ENCODE data around the gene SFI1. TPM values are rescaled to one million over a fixed set of nuclear protein-coding genes. Genes with fewer than 3 reads are reported as not detected.
A peak's percentile ranks its signal among the peaks of the same experiment; 100 is the strongest.

SFI1 gene
- total and polyA plus RNA-seq, 4 donors = 16.7 to 59.6 (median 30.3) TPM

GRCh38 chr22:31618471-31619176, 122.3 kb downstream of the SFI1 start:
- H3K4me1 ChIP-seq (ENCODE audit: control insufficient read depth, insufficient read depth, low read length) = peaks cover 26% of the 10 kb centered on the region
- no peak overlapping the region for H3K27ac ChIP-seq (ENCODE audit: low read depth, low read length)
- no peak for DNase-seq (ENCODE audit: low read depth in 4 of 6, low spot score in 6 of 6)
- 88% methylated on average over 2 of the region's 5 CpGs for WGBS (ENCODE audit: insufficient coverage)
- H3K9me3 ChIP-seq (ENCODE audit: control insufficient read depth, insufficient read depth, low read length) = no peaks in the 10 kb centered on the region
- no peak overlapping the region for H3K4me3 ChIP-seq (ENCODE audit: low read depth, low read length)
- H3K36me3 ChIP-seq (ENCODE audit: control insufficient read depth, insufficient read depth, low read length) = peaks cover 90% of the 10 kb centered on the region
- no peaks in the 10 kb centered on the region for H3K27me3 ChIP-seq (ENCODE audit: control insufficient read depth, insufficient read depth, low read length)

GRCh38 chr22:31619611-31620300, 123.4 kb downstream of the SFI1 start:
- Histone ChIP-seq H3K36me3 (ENCODE audit: control insufficient read depth, insufficient read depth, low read length) (peaks cover 87% of the 10 kb centered on the region), H3K27ac (ENCODE audit: low read depth, low read length) (no peak overlapping the region), H3K27me3 (ENCODE audit: control insufficient read depth, insufficient read depth, low read length) (no peaks in the 10 kb centered on the region), H3K4me1 (ENCODE audit: control insufficient read depth, insufficient read depth, low read length) (peaks cover 35% of the 10 kb centered on the region), H3K4me3 (ENCODE audit: low read depth, low read length) (no peak overlapping the region), H3K9me3 (ENCODE audit: control insufficient read depth, insufficient read depth, low read length) (no peaks in the 10 kb centered on the region)
- no peak for DNase-seq (ENCODE audit: low read depth in 4 of 6, low spot score in 6 of 6)
- WGBS (ENCODE audit: insufficient coverage) = 96% methylated on average over 14 of the region's 14 CpGs

GRCh38 chr22:31620756-31621480, 124.6 kb downstream of the SFI1 start:
- peaks cover 41% of the 10 kb centered on the region for H3K4me1 ChIP-seq (ENCODE audit: control insufficient read depth, insufficient read depth, low read length)

GRCh38 chr22:31621507-31622124, 125.3 kb downstream of the SFI1 start:
- Histone ChIP-seq H3K9me3 (ENCODE audit: control insufficient read depth, insufficient read depth, low read length) (no peaks in the 10 kb centered on the region), H3K27ac (ENCODE audit: low read depth, low read length) (no peak overlapping the region), H3K4me3 (ENCODE audit: low read depth, low read length) (no peak overlapping the region), H3K36me3 (ENCODE audit: control insufficient read depth, insufficient read depth, low read length) (peaks cover 87% of the 10 kb centered on the region), H3K4me1 (ENCODE audit: control insufficient read depth, insufficient read depth, low read length) (peaks cover 43% of the 10 kb centered on the region), H3K27me3 (ENCODE audit: control insufficient read depth, insufficient read depth, low read length) (no peaks in the 10 kb centered on the region)
- no peak for DNase-seq (ENCODE audit: low read depth in 4 of 6, low spot score in 6 of 6)
- 89% methylated on average over 18 of the region's 19 CpGs for WGBS (ENCODE audit: insufficient coverage)

More at GRCh38 chr22:31620756-31621480, 124.6 kb downstream of the SFI1 start:
- WGBS (ENCODE audit: insufficient coverage) = 90% methylated on average over 18 of the region's 20 CpGs
- Histone ChIP-seq H3K9me3 (ENCODE audit: control insufficient read depth, insufficient read depth, low read length) (no peaks in the 10 kb centered on the region), H3K27me3 (ENCODE audit: control insufficient read depth, insufficient read depth, low read length) (no peaks in the 10 kb centered on the region), H3K4me3 (ENCODE audit: low read depth, low read length) (no peak overlapping the region), H3K36me3 (ENCODE audit: control insufficient read depth, insufficient read depth, low read length) (peaks cover 89% of the 10 kb centered on the region), H3K27ac (ENCODE audit: low read depth, low read length) (no peak overlapping the region)
- DNase-seq (ENCODE audit: low read depth in 4 of 6, low spot score in 6 of 6) = no peak

- peaks cover 82% of the 10 kb centered on the region for H3K36me3 ChIP-seq (ENCODE audit: control insufficient read depth, insufficient read depth, low read length)
- no peaks in the 10 kb centered on the region for H3K9me3 ChIP-seq (ENCODE audit: control insufficient read depth, insufficient read depth, low read length)
- no peak overlapping the region for H3K27ac ChIP-seq (ENCODE audit: low read depth, low read length)
- 88% methylated on average over 1 of the region's 1 CpG for WGBS (ENCODE audit: insufficient coverage)
- H3K4me3 ChIP-seq (ENCODE audit: low read depth, low read length) = no peak overlapping the region
- no peaks in the 10 kb centered on the region for H3K27me3 ChIP-seq (ENCODE audit: control insufficient read depth, insufficient read depth, low read length)
- DNase-seq (ENCODE audit: low read depth in 4 of 6, low spot score in 6 of 6) = no peak
- peaks cover 56% of the 10 kb centered on the region for H3K4me1 ChIP-seq (ENCODE audit: control insufficient read depth, insufficient read depth, low read length)
Observed at GRCh38 chr22:31622980-31623379, 126.6 kb downstream of the SFI1 start.

GRCh38 chr22:31623592-31624304, 127.4 kb downstream of the SFI1 start:
- H3K9me3 ChIP-seq (ENCODE audit: control insufficient read depth, insufficient read depth, low read length) = no peaks in the 10 kb centered on the region
- 81% methylated on average over 18 of the region's 18 CpGs for WGBS (ENCODE audit: insufficient coverage)
- no peak overlapping the region for H3K4me3 ChIP-seq (ENCODE audit: low read depth, low read length)
- peaks cover 79% of the 10 kb centered on the region for H3K36me3 ChIP-seq (ENCODE audit: control insufficient read depth, insufficient read depth, low read length)
- H3K4me1 ChIP-seq (ENCODE audit: control insufficient read depth, insufficient read depth, low read length) = peaks cover 64% of the 10 kb centered on the region
- peak overlapping the region; percentile 43 for H3K27ac ChIP-seq (ENCODE audit: low read depth, low read length)
- DNase-seq (ENCODE audit: low read depth in 4 of 6, low spot score in 6 of 6) = no peak
- no peaks in the 10 kb centered on the region for H3K27me3 ChIP-seq (ENCODE audit: control insufficient read depth, insufficient read depth, low read length)

GRCh38 chr22:31625257-31625640, 128.9 kb downstream of the SFI1 start:
- peak overlapping the region; percentile 67 for H3K27ac ChIP-seq (ENCODE audit: low read depth, low read length)
- H3K4me3 ChIP-seq (ENCODE audit: low read depth, low read length) = peak overlapping the region; percentile 18
- peaks cover 77% of the 10 kb centered on the region for H3K4me1 ChIP-seq (ENCODE audit: control insufficient read depth, insufficient read depth, low read length)
- peaks cover 73% of the 10 kb centered on the region for H3K36me3 ChIP-seq (ENCODE audit: control insufficient read depth, insufficient read depth, low read length)
- no peaks in the 10 kb centered on the region for H3K9me3 ChIP-seq (ENCODE audit: control insufficient read depth, insufficient read depth, low read length)
- DNase-seq (ENCODE audit: low read depth in 4 of 6, low spot score in 6 of 6) = no peak
- 57% methylated on average over 7 of the region's 7 CpGs for WGBS (ENCODE audit: insufficient coverage)
- H3K27me3 ChIP-seq (ENCODE audit: control insufficient read depth, insufficient read depth, low read length) = no peaks in the 10 kb centered on the region

GRCh38 chr22:31625661-31626426, 129.5 kb downstream of the SFI1 start:
- WGBS (ENCODE audit: insufficient coverage) = 17% methylated on average over 31 of the region's 31 CpGs
- peak overlapping the region; percentile 67 for H3K27ac ChIP-seq (ENCODE audit: low read depth, low read length)
- H3K36me3 ChIP-seq (ENCODE audit: control insufficient read depth, insufficient read depth, low read length) = peaks cover 67% of the 10 kb centered on the region
- peak overlapping the region; percentile 18 for H3K4me3 ChIP-seq (ENCODE audit: low read depth, low read length)
- H3K27me3 ChIP-seq (ENCODE audit: control insufficient read depth, insufficient read depth, low read length) = no peaks in the 10 kb centered on the region
- no peaks in the 10 kb centered on the region for H3K9me3 ChIP-seq (ENCODE audit: control insufficient read depth, insufficient read depth, low read length)
- peak in 2 of 6 donors; percentile 88 to 95 for DNase-seq (ENCODE audit: low read depth in 4 of 6, low spot score in 6 of 6)
- H3K4me1 ChIP-seq (ENCODE audit: control insufficient read depth, insufficient read depth, low read length) = peaks cover 80% of the 10 kb centered on the region
